NCI-H345 (cell line): Measurements from ENCODE around the gene BAIAP2L2.

Experiments used
- DNase-seq: peaks from one replicate; lab custom pipeline; 2025; lab: John Stamatoyannopoulos, UW

Gene BAIAP2L2

DNA sequence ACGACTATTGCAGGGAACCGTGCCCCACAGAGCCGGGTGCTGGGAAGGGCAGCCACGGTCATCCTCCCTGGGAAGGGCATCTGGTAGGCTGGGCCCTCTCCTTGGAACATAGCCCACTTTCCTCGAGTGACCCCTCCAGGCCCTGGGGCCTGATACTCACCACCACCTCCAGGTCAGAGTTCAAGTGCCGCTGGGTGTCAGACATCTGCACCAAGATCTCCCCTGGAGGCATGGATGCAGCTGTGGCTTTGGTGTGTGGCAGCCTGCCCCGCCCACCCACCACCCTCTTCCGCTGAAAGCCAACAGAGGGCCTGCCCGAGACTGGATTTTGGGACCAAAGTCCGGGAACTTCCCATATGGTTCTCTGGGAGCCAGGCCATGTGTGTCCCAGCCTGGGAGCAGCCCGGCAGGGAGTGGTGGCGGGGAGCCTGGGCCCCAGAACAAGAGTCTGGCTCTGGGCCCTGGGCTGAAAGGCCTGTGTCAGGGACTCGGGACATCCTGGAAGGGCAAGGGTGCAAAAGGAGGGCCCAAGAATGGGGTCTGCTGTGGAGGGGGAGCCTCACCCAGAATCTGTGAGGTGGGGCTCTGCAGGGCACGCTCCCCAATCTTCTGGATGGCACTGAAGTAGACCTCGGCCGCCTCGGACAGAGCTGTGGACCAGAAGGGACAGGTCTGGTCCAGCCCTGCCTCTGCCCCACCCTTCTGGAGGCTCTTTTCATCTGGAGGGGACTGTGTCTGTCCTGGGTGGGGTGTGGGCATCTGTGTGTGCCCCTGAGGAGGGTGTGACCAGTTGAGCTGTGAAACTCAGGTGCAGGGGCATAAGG lies 2.6 kb downstream of the BAIAP2L2 start:
- DNase-seq: no peak

DNA sequence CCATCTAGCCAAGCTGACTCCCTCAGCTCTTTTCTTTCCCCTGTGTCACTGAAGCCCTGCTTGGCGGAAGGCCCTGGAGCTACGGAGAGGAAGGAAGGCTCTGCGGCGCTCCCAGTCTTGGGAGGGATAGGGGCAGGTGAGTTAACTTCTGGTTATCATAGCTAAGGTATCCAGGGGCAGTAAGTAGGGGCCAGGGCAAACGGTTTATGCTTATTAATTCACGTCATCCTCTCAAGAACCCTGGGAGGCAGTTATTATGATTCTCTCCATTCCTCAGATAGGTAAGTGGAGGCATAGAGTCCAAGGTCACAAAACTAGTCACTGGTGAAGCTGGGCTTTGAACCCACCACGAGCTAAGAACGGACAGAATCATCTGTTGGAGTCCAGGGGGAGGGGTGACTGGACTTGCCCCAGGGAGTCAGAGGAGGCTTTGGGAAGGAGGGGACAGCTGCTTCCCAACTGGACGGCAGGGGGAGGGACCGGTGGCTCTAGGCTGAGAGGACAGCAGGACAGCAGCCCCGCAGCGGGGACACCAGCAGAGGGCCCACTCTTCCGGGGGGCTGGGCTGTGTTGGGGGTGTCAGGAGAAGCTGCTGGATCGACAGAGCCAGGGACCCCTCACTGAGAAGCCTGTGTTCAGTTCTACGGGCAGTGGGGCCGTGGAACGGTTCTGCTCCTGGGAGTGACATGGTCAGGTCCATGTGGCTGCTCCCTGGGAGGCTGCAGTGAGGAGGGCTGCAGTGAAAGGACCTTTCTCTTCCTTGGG lies 3.5 kb downstream of the BAIAP2L2 start:
- no peak for DNase-seq

- DNase-seq: no peak
Measured at GRCh38 chr22:38104084-38104483, 6.4 kb downstream of the BAIAP2L2 start.

DNA sequence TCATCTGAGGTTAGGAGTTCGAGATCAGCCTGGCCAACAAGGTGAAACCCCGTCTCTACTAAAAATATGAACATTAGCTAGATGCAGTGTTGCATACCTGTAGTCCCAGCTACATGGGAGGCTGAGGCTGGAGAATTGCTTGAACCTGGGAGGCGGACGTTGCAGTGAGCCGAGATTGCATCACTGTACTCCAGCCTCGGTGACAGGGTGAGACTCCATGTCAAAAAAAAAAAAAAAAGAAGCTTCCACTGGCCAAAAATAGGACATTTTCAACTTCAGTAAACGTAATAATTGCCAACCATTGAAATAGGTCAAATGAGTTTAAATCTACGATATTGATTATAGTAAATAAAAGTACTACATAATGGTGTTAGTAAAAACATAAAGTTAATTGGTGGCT lies 6.8 kb downstream of the BAIAP2L2 start:
- no peak for DNase-seq

DNA sequence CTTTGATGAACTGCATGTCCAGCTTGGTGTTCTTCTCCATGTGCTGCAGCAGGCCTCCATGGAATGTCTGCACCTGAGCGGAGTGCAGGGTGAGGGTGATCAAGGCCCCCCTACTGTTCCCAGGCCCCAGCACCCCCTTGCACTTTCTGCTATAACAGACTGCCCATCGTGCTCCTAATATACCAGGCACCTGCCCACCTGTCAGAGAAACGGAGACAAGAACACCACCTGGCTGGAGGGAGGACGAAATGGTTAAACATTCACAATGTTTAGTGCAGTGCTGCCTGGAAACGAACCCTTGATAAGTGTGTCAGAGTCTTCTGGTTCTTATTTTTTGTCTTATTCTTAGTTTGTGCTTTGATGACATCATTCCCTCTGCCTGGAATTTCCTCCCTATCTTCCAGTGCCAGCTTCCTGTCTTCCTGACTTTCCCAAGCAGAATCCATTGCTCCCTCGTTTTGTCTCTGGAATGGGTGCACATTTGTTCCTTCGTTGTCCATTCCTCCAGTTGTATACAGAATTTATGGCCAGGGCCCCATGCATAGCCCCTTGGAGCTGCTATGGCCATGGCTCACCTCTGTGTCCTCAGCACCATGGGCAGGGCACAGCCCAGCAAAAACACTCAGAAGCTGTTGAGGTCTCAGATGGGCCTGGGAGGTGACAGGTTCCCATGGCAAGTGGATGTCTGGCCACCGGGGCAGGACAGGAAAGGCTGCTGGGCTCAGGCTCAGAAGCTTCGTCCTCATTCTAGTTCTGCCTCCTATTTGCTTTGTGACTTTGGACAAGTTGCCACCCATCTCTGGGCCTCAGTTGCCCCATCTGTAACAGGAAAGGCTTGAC lies 11.9 kb downstream of the BAIAP2L2 start:
- DNase-seq: no peak

DNA sequence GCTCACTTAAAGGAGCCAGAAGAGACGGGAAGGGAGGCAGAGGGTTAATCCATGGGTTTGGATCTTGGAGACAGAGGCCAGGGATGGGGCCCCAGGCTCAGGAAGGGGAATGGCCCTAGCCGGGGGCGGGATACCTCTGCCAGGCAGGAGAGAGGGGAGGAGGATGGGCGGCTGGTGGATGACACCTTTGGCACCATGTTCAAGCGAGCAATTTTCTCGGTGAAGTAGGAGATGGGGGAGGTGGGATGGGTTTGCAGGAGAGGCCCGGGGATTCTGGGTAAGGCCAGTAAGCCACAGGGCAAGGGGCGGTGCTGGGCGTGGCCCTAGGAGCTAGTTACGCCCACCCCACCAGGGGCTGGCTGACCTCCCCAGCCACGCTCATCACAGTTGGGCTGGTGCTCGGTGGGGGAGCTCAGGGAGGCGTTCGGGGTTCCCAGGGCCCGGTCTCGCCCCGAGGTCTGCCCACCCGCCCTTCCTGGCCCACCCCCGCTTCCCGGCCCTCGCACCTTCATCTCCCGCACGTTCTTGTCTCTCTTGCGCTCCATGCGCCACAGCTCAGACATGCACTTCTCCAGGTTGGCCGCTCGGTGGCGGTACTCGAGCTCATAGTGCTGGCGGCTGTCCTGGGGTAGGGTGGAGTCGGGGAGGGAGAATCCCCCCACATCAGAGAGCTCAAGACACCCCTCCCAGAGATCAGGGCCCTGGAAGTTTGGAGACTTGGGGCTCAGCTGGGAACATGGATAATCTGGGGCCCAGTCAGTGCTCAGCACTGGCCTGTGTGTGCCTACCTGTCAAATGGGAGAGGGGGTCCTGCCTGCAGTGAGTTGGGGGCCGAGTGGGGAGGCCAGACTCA lies 12.7 kb downstream of the BAIAP2L2 start:
- no peak for DNase-seq

DNA sequence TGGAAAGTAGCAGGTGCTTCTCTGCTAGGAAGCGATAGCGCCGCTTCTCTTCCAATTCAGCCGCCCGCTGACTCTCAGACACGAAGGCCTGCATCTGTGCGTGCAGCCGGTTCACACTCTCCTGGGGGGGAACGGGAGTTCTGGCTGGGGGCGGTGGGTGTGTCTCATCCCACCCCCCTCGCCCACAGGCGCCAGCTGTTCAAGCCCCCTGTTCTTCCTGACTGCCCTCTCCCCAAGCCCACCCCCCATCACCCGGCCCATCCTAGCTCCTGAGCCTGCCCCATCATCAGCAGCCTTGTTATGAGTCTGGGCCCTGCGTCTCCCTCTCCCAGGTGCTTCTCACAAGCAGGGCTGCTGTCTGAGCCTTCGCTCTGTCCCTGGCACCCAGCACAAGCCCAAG lies 13.4 kb downstream of the BAIAP2L2 start:
- DNase-seq: no peak

DNA sequence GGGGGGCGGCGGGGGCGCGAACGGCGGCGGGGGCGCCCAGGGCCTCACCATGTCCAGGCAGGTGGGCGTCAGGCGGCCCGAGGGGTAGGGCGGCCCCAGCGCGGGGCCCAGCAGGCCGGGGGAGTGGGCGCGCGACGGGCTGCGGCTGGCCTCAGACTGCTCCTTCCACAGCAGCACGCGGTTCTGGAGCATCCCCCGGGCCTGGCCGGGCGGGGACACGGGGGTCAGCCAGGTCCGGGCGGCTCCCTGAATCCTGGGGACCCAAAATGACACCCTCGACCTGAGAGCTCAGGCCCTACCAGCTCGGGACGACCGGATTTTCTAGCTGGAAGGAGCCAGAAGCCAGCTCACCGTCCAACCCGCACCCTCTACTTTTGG lies 21.0 kb downstream of the BAIAP2L2 start:
- no peak for DNase-seq

- no peak for DNase-seq
Measured at GRCh38 chr22:38088629-38089473, 21.6 kb downstream of the BAIAP2L2 start.

DNA sequence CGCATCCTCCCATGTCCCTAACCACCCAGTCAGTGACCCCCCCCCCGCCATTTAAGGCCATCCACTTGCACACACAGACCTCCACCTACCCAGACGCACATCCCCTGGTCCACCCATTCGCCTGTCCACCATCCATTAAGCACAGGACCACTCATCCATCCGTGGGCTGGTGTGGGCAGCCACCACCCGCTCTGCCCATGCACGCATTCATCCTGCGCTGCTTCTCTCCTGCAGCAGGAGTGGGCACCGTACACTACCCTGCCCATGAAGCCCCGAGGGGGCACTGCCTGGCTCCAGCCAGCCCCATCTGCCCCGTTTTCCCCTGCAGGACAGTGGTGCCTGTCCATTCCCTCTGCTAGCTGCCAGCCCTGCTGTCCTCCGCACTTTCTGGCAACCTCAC lies 22.6 kb downstream of the BAIAP2L2 start:
- DNase-seq: no peak

- no peak for DNase-seq
Measured at GRCh38 chr22:38086942-38087341, 23.5 kb downstream of the BAIAP2L2 start.

DNA sequence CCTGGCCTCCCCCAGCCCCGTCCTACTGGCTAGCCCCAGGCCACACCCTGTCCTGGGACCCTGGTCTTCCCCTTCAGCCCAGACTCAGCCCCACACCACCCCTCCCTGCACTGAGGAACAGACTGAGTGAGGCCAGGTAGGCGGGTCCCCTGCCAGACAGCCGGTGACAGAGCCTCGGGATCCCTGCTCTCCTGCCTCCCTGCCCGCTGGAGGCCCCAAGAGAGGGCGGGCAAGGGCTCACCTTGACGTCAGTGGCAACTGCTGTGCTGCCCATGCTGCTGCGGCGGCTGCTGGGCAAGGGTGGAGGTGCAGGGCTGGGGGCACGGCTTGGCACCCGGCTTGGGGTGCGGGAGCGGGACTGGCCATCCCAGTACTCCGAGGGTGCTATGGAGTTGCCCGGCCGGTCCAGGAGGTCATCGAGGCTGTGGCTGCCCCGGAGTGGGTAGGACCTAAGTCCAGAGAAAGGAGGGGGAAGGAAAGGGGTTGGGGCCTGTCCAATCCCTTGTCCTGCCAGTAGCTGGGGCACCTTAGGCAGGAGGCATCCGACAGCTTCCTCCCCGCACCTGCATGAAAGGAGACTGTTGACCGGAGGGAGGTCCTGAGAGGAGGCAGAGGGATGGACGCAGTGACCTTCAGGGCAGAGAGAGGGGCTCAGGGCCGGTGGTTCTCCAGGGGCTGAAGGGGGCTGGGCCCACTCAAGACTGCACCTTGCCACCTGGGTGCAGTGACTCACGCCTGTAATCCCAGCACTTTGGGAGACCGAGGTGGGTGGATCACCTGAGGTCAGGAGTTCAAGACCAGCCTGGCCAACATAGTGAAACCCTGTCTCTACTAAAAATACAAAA lies 24.3 kb downstream of the BAIAP2L2 start:
- DNase-seq: no peak

- no peak for DNase-seq
Measured at GRCh38 chr22:38085501-38085900, 25.0 kb downstream of the BAIAP2L2 start.

DNA sequence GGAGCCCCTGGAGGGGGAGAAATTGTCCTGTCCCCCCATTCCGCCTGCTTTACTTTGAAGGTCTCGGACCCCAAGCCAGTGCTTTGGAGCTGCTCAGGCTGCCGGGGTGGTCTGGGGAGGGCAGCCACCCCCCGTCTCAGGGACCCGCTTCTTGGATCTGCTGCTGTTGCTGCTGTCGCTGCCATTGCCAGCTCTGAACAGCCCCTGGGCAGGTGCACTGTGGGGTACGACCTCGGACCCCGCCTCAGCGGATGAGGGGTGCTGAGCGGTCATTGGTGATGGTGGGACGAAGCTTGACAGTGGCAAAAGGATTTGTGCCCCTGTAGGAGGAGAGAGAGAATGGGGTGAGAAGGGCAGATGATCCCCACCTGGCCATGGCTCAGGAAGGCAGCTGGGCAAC lies 25.4 kb downstream of the BAIAP2L2 start:
- DNase-seq: no peak

- DNase-seq: no peak
Measured at GRCh38 chr22:38083931-38084631, 26.4 kb downstream of the BAIAP2L2 start, which contains the start of gene SLC16A8. SLC16A8 (minus strand) TSS chr22:38084184; CDS start chr22:38082873, 1,311 bp downstream.

DNA sequence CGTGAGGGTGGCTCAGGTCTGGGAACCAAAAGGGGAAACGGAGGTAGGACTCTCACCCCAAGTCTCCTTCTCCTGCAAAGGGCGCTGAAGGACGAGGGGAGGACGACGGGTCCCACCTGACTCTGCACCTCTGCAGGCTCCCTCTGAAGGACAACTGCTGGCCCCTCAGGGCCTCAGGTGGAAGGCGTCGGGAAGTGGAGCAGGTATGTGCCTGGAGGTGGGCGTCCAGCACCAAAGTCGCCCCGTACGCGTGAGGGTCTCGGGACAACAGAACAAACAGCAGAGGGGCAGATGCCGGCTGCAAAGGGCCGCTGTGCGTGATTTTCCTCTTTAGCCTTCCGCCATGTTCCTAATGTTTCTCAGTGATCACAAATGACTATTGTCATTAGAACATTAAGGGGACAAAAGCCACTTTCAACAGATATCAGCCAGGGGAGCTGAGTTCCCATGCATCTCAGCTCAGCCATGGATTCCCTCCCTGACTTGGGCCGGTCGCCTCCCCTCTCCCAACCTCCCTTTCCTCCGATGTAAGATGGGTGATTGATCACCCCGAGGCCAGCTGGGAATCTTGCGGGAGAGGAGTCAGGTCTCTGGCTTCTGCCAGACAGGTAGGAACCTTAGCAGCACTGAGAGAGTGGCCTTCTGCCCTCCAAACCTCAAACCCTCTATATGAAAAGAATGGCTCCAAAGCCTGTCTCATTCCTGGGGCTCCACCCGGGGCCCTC lies 27.3 kb downstream of the BAIAP2L2 start:
- no peak for DNase-seq

GRCh38 chr22:38081941-38082828 lies 28.3 kb downstream of the BAIAP2L2 start:
- DNase-seq: no peak
